HG03280 (cell line): Measurements from ENCODE around the gene NLRC5.
A peak's percentile ranks its signal among the peaks of the same experiment; 100 is the strongest.
"Not testable (repeated sequence)": the region's sequence is repeated elsewhere in the genome, so short reads cannot be mapped to it uniquely, and the experiment has no call there.

Experiments
- ATAC-seq: cut with Tn5 transposase; IDR thresholded peaks from one replicate; pipeline ENCODE4 v1.9.1; 2021; ENCODE audit warnings: mild to moderate bottlenecking, moderate library complexity; ENCODE audit not compliant: unreplicated experiment

NLRC5 gene

GRCh38 chr16:56961851-56962281 lies 27.5 kb upstream of the NLRC5 start, which contains the start of gene CETP:
CETP (plus strand) TSS chr16:56961950; CDS start chr16:56961980, 30 bp downstream.
- no peak for ATAC-seq

GRCh38 chr16:56964243-56965148 lies 24.9 kb upstream of the NLRC5 start:
- peak; percentile 69 for ATAC-seq

- no peak for ATAC-seq
Observed at GRCh38 chr16:56965149-56966092, 23.9 kb upstream of the NLRC5 start.

GRCh38 chr16:56966093-56966475 lies 23.3 kb upstream of the NLRC5 start:
- no peak for ATAC-seq

- no peak for ATAC-seq
Observed at GRCh38 chr16:56967733-56968132, 21.6 kb upstream of the NLRC5 start.

GRCh38 chr16:56969769-56970168 lies 19.6 kb upstream of the NLRC5 start:
- ATAC-seq: no peak

GRCh38 chr16:56970934-56971767 lies 18.2 kb upstream of the NLRC5 start:
- peak; percentile 54 for ATAC-seq

- no peak for ATAC-seq
Observed at GRCh38 chr16:56971768-56972043, 17.7 kb upstream of the NLRC5 start.

GRCh38 chr16:56972403-56973293 lies 16.7 kb upstream of the NLRC5 start:
- ATAC-seq: no peak

GRCh38 chr16:56973294-56973689 lies 16.1 kb upstream of the NLRC5 start:
- no peak for ATAC-seq

- not testable (repeated sequence) for ATAC-seq
Observed at GRCh38 chr16:56973899-56974298, 15.5 kb upstream of the NLRC5 start.

GRCh38 chr16:56974549-56975300 lies 14.6 kb upstream of the NLRC5 start:
- ATAC-seq: no peak

GRCh38 chr16:56975714-56976113 lies 13.6 kb upstream of the NLRC5 start:
- no peak for ATAC-seq

- ATAC-seq: no peak
Observed at GRCh38 chr16:56977216-56977615, 12.1 kb upstream of the NLRC5 start.

GRCh38 chr16:56977823-56978430 lies 11.4 kb upstream of the NLRC5 start:
- no peak for ATAC-seq

GRCh38 chr16:56980201-56980535 lies 9.2 kb upstream of the NLRC5 start:
- no peak for ATAC-seq

- ATAC-seq: peak; percentile 40
Observed at GRCh38 chr16:56980792-56981724, 8.3 kb upstream of the NLRC5 start.
